Activated CD8-positive, alpha-beta memory T cell treated with anti-CD3 and anti-CD28 coated beads, Interleukin-2, amount 50 U/mL, for 4 hours (primary cell): ENCODE measurements around the gene POMGNT2.

Experiments used
- DNase-seq: peaks from one replicate; pipeline ENCODE4 v3.0.0-alpha.2; 2020

The POMGNT2 gene

DNA sequence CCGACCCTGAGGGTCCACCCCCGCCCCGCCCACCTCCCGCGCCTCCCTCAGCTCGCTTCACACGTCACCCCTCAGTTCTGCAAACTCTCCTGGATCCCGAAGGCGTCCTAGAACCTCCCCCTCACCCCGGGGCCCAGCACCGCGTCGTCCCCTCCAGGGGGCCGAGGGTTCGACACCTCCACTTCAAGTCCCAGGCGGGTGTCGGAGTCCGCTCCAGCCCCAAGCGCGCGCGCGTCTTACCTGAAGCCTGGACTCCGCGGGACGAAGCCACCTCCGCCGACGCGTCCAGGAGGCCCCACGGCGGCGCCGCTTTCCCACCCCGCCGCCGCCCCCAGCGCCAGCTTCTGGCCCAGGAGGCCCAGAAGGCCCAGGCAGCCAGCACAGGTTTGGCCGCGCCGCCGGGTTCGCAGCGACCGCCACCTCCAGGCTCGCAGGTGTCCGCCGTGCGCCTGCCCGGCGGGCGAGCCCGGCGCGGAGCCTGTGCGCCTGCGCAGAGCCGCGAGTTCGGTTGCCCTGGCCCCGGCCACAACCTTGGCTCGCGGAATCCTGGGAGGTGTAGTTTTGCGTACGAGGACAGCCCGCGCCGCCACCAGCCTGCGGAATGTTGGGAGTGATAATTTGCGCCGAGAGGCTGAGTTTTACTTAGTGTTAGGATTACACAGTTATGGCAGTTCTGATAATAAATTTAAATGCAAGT, at the start of gene POMGNT2:
POMGNT2 (minus strand) TSS at position 484 of the 697 bp plus-strand sequence. CDS start 24,648 bp downstream, outside the sequence.
- DNase-seq = peak; percentile 88

DNA sequence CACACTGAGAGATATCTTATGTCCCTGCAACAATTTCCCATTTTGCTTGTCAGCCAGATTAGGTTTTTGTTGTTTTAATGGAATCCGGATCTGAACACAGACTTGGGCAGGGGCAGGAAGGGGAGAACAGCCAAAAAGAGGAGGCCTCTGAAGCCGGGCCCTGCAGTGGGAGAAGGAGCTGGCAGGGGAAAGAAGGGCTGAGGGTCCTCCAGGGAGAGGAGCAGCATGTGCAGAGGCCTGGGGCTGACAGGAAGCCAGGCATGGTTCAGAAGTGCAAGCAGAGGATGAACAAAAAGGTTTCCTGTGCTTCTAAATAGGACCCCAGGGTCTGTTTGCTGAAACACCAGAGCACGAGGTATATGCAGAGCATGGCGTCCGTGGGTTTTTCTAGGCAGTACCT, 49.1 kb upstream of the POMGNT2 start:
- DNase-seq = no peak

DNA sequence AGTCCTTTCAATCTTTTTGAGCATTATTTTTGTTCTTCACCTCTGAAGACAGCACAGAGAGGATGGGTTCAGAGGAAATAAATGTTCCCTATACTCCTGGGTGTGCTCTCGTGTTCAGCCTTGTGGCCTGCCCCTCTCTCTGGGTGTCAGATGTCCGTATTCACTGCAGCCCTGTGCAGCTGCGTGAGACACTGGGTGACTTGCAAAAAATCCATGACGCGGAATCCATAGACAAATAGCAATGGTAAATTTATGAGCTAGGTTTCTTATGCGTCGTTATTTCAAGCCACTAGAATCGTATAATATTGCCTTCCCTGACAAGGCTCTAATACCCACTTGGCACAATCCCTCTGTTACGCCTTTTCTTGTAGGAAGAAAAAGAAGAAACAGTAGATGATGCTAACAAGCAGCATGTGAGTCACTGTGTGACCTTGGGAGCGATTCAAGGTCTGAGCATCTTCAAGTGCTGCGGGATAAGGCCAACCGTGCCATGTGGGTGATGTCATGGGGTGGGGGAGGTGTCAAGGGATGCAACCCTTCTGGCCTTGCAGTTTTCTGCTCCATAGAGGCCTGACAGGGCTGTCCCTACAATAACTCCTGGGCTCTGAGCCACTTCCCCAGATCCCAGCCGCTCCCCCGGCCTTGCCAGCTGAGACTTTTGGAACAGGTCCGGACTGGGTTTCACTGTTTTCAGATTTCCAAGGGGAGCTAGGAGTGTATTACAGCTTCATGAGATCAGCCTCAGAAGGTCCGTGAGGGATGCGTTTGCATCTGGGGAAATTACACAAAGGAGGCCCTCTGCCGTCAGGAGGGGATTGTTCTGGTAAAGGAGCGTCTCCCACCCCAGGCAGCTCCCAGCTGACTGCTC, 47.6 kb upstream of the POMGNT2 start:
- DNase-seq = no peak

DNA sequence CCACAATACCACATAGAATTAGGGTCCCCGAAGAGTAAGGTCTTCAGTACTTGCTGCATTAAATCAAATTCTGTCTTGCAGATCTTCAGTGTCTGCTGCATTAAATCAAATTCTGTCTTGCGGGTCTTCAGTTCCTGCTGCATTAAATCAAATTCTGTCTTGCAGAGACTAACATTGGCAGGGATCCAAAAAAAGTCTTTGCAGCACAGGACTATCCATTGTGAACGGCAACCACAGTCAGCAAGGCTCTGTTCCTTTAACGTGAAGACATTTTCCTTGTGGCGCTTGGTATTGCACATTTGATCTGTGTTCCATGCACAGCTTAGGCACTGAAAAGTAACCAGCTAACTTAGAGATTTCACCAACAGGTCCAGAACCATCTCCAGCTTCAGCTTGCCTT, 46.8 kb upstream of the POMGNT2 start:
- DNase-seq = no peak

DNA sequence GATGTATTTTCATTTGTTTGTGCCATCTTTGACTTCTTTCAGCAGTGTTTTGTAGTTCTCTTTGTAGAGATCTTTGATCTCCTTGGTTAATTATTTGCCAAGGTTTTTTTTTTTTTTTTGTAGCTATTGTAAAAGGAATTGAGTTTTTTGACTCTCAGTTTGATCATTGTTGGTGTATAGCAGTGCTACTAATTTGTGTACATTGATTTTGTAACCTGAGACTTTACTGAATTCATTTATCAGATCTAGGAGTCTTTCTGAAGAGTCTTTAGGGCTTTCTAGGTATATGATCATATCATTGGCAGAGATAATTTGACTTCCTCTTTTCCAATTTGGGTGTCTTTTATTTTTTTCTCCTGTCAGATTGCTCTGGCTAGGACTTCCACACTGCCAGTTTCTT, 42.2 kb upstream of the POMGNT2 start:
- no peak for DNase-seq

DNA sequence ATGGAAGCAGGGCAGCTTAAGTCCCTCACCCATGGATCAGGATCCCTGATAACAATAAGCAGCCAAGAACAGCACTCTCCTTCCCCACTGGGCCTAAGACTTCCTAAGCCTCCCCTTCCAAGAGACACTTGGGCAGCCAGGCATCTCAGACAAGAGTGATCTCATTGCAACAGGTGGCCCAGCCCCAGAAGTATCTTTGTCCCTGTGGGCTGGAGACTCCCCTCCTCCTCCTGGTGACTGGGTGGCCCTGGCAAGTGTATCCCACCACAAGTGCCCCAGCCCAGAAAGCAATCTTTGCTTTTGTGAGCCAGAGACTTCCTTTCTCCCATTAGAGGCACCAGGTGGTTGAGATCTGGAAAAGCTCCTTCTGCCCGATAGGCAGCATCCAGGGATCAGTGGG, 40.7 kb upstream of the POMGNT2 start:
- no peak for DNase-seq

DNA sequence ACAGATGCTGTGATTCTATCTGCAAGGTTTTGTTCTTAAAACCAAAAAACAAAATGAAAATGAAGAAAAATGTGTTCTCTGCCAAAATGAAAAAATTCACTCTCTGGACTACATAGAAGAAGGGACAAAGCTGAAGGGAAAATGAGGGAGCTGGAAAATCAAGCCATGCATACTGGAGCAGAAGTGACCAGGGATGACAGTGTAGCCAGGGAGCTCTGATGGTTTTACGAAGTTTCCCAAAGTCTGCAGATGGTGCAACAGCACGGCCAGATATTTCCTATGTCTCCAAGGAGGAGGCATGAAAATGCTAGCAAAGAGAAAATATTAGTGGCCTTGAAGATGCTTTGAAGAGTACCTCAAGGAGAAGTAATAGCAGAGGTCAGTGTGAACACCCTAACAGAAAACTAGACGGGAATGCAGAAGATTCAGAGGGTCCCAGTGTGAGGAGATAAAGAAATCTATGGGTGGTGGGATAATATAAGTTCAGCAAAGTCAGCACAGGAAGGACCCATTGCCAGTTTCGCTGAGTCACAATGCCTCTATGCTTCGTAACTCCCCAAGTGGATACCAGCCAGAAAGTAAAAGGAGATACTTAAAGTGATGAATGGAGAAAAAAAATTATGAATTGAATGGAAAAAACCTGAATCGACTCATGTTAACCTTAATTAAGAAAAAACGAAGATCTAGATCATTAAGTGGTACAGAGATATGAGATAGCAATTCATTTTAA, 39.0 kb upstream of the POMGNT2 start:
- no peak for DNase-seq

DNA sequence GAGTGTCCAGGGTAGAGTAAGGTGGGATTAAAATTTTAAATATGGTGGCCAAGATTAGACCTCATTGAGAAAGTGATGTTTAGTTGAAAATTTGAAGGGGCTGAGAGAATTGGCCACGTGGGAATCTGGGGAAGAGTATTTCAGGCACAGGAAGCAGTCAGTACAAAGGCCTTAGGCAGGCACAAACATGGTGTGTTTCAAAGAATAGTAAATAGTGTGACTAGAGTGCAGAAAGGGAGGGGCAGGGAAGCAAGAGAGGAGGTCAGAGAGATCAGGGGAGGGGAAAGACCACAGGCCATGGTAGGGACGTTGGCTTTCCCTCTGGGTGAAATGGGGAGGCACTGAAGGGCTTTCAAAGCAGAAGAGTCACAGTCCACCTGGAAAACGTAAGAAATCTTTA, 36.6 kb upstream of the POMGNT2 start:
- DNase-seq = no peak

DNA sequence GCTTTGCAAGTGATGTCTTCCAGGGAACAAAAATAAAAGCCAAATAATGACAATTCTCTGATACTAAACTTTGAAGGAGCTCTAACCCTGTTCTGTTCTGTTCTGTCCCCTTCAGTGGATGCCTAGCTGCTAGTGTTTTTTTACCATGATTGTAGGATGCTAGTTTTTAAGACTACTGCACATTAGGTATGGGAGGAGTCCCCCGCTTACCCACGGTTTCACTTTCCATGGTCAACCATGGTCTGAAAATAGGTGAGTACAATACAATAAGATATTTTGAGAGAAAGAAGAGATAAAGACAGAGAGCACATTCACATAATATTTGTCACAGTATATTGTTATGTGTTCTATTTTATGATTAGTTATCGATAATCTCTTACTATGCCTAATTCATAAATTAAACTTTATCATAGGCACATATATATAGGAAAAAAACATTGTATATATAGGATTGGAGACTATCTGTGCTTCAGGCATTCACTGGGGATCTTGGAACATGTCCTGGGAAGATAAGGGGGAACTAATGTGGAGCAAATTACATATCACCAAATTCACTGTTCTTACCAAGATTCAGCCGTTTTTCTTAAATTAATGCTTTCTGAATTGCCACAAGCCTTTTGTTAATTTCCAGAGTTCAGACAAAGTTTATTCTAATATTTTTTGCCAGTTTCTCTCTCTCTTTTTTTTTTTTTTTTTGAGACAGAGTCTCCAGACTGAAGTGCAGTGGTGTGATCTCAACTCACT, 32.8 kb upstream of the POMGNT2 start:
- DNase-seq = no peak

DNA sequence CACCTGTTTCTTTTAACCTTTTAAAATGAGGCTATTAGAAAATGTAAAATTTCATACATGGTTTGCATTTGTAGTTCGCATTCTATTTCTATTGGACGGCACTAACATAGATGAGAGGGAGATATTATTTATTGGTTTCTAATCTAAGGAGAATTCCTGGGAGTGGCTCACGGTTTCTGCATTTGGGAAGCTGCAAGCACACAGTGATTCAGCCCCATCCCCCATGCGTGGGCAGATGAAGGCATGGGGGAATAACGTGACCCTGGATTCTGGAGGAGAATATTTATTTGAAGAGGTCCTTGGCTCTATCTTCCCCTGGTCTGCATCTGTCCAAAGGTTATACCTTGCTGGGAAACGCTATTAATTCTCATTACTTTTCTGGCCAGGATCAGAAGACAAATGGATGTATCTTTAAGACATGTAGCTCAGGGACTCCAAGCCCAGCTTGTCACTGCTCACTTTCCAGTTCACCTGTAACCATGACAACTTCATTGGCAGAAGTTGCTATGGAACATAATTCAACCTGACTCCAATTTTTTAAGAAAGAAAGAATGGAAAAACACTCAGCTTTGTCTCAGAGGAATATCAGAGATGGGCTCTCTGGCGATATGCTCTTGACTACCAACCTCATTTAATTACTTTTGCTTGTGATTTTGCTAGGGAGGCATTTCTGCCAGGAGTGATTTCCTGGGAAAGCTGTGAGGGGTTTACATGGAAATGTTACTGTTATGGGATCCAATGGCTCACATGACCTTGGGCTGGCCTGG, 27.2 kb upstream of the POMGNT2 start:
- no peak for DNase-seq

DNA sequence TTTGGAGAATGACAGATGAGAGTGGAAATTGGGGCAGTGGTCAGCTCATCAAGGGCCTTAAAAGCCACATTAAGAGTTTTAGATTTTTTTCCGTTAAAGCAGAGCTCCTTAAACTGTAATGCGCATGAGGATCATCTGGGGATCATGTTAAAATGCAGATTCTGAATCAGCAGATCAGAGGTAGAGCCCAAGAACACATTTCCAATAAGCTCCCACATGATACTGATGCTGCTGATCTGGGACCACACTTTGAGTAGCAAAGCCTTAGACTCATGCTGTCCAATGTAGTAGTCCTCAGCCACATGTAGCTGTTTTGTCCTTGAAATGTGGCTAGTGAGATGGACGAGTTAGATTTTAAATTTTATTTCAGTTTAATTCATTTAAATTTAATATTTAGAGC, 26.3 kb upstream of the POMGNT2 start:
- DNase-seq = no peak

DNA sequence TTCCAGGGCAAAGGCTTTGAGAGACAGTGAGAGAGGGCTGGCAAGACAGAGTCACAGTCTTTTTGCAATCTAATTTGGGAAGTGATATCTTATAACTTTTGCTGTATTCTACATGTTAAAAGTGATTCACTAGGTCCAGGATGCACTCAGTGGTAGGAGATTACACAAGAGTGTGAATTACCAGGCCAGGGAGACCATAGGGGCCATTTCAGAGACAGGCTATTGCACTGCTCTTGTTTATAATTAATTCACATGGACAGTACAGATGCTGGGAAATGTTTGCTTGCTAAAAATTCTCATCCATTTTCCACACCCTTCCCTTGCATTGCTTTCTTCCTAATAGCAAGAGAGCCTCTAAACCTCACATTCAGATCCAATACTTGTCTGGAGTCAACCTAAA, 22.6 kb upstream of the POMGNT2 start:
- no peak for DNase-seq

DNA sequence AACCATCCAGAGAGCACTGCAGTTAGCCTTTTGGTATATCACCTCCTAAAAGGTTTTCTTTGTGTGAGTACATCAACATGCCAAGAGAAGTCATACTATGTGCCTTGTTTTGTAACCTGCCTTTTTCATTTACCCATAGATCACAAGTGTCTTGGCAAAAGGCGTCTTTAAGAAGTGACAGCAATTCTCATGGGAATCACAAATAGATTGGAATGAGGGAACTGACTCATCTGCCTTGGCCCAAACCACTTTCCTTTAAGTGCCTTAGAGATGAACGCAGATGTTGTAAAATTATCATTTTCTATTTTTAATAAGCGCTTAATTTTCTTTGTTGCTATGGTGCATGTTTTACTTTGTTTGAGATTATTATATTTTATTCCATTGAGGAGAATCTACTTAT, 20.7 kb upstream of the POMGNT2 start:
- DNase-seq = no peak

DNA sequence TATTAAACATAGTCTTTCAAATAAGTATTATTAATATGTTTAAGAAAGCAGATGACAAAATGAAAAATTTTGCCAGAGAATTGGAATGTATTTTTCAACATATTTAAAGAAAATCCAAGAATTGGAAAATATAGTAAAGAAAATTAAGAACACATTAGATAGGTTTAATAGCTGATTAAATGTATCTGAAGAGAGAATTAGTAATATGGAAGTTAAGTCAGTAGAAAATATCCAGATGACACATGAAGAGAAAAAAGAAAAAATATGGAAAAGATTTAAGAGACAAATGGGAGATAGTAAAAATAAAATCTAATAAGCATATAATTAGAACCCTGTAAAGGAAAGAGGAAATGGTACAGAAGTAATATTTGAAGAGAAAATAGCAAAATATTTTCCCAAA, 18.0 kb upstream of the POMGNT2 start:
- no peak for DNase-seq

DNA sequence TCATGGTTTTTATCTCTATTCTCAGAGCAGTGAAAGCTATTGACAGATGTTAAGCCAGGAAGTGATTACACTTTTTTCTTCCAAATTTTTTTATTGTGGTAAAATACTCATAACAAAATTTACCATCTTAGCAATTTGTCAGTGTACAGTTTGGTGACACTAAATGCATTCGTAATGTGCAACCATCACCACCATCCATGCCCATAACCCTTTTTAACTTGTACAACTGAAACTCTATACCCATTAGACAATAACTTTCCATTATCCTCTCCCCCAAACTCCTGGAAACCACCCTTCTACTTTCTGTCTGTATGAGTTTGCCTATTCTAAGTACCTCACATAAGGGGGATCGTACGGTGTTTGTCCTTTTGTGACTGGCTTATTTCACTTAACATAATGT, 15.1 kb upstream of the POMGNT2 start:
- no peak for DNase-seq

DNA sequence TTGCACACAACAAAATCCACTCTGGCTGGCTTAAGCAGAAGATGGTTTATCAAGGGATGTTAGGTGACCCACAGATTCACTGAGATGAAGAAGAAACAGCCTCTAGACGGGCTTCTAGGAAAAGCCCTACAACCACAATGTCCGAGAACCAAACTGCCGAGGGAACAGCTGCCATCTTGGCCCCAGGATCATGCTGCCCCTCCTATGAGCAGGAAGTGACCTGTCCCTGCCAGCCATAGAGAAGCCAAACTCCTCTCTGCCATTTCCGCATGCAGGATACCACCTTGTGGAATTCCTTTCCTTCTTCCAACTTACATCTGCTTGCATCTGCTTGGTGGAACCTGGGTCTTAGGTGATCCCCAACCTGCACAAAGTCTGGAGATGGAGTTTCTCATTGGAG, 11.4 kb upstream of the POMGNT2 start:
- DNase-seq = no peak

DNA sequence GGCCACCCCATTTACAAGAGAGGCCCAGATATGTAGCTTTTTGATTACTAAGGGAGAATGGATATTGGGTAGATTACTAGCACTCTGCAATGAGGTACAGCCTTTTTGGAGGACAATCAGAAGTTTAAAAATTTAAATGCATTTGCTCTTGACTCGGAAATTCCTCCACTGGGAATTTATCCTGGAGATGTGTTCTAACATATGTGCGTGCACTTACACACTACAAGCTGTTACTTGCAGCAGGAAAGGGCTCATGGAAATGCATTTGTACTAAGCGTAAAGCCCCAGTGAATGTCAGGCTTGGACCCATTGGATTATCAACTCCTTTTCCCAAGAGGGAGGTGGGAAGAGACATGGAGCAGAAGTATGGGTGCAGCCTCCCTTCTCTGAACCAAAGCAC, 7.8 kb upstream of the POMGNT2 start:
- no peak for DNase-seq

DNA sequence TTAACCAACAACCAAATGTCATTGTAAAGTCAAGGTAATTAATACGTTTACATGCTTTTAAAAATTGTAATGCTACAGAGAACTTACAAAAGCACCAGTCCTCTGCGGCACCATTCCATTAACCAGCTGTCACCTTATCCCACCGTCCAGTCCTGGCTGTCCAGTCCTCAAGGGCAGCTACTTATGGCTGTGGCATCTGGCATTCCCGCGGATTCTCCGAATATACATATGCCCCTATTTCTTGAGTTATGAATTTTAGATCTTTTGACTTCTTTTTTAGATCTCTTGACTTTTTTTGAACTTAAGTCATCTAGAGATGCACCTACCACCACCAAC, 382 bp upstream of the POMGNT2 start:
- DNase-seq = no peak

DNA sequence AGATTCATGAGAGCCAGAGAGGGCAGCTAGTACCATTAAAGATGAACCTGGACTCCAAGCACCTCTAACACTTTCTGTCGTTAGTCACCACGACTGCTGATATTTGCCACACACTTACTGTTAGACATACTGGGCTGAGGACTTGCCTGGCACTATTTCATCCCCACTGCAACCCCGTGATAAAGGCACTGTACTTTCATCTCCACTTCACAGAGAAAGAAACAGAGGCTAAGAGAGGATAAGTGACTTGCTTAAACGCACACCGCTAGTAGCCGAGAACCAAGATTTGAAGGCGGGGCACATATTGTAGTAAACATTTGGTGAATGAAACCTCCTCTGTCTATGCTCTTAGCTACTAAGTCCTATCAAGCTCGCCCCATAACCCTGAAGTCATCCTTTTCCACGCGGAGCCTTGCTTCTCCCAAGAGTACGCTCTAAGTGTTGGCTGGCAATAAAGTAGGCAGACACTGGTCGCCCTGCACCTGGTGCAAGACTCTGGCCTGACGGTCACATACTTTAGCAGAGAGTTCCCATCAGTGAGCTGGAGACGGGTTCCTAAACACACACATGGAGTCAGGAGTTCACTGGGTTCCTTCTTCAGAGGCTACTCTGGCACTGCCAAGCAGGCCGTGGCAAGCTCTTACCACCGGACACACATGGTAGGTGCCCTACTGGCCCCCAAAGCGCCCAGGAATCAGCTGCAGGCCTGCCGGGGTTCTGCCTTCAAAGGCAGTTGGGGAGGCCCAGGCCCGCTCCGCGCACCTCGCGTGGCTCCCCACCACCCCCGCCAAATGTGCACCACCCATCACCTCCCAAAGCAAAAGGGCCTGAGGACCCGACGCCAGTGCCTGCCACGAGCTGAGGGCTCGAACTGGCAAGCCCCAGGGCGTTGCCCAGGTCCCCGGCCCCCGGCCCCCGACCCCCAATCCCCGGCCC, 951 bp downstream of the POMGNT2 start:
- peak; percentile 35 for DNase-seq

DNA sequence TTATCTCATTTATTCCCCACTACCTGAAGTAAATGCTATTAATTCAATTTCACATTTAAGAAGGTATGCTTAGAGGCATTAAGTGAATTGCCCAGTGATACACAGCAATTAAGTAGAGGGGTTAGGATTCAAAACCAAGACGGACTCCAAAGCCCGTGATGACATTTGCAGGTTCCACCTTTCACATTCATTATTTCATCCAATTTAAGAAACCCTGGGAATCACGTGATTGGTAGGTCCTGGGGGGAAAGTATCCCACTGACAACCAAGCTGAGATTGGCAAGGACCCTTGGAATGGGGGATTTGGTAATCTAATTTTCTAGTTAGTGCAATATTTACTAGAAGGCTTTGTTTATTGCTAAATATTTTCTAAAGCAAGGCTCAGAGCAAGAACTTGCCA, 1.8 kb downstream of the POMGNT2 start:
- no peak for DNase-seq

DNA sequence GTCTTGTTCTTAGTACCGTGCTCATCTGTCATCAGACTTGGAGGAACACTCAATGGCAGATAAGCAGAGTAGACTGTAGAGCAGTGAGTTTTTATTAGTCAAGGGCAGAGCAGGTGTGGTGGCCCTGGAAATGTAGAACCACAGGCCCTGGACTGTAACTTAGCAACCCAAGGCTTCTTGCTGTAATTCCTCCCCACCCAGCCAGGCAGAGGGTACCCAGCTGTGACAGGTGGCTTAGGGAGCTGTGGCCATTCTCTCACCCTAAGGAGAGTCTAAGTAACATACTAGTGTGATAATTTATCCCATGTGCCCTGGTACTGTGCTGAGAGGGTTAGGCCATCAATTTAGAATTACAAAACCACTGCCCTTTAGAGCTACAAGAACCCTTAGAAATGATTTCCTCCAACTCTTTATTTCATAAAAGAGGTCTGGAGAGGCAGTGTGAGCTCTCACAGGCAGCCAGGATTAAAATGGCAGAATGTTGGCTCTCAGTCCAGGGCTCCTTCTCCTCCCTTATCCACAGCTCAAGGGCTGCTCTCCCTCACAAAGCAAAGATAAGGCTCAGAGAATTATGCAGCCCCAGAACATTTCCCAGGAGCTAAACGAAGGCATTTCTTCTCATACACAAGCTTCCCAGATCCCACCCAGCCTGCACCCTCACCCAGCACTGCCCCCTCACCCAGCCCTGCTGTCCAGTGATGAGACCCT, 3.0 kb downstream of the POMGNT2 start:
- DNase-seq = no peak
